Measurements from ENCODE around the gene SERPINB10.
"Not testable (repeated sequence)": the region's sequence is repeated elsewhere in the genome, so short reads cannot be mapped to it uniquely, and the experiment has no call there.

The SERPINB10 gene

GRCh38 chr18:63894106-63894772 lies 13.5 kb upstream of the SERPINB10 start:
- no peak for DNase-seq

- no peak for DNase-seq
These were observed 12.6 kb upstream of the SERPINB10 start for GRCh38 chr18:63895190-63895589.

GRCh38 chr18:63897072-63897471 lies 10.7 kb upstream of the SERPINB10 start:
- no peak for DNase-seq

- no peak for DNase-seq
These were observed 8.6 kb upstream of the SERPINB10 start for GRCh38 chr18:63899206-63899605.

- no peak for DNase-seq
These were observed 3.7 kb upstream of the SERPINB10 start for GRCh38 chr18:63903851-63904570.

GRCh38 chr18:63904694-63905093 lies 3.1 kb upstream of the SERPINB10 start:
- DNase-seq: no peak

- DNase-seq: no peak
These were observed 2.4 kb upstream of the SERPINB10 start for GRCh38 chr18:63905361-63905760.

- DNase-seq: no peak
These were observed 1.7 kb upstream of the SERPINB10 start for GRCh38 chr18:63906056-63906455.

- DNase-seq: no peak
These were observed 1.1 kb downstream of the SERPINB10 start for GRCh38 chr18:63908858-63909257.

GRCh38 chr18:63909870-63910269 lies 2.1 kb downstream of the SERPINB10 start:
- DNase-seq: no peak

GRCh38 chr18:63917817-63918216 lies 10.1 kb downstream of the SERPINB10 start:
- no peak for DNase-seq

GRCh38 chr18:63922049-63922448 lies 14.3 kb downstream of the SERPINB10 start:
- DNase-seq: no peak

GRCh38 chr18:63924551-63924950 lies 16.8 kb downstream of the SERPINB10 start:
- no peak for DNase-seq

GRCh38 chr18:63928331-63928730 lies 20.6 kb downstream of the SERPINB10 start:
- no peak for DNase-seq

GRCh38 chr18:63929369-63929768 lies 21.6 kb downstream of the SERPINB10 start:
- DNase-seq: not testable (repeated sequence)

- no peak for DNase-seq
These were observed 23.1 kb downstream of the SERPINB10 start for GRCh38 chr18:63930773-63931354.

GRCh38 chr18:63936156-63936931 lies 28.6 kb downstream of the SERPINB10 start:
- peak; percentile 20 to 77 (median 29) for DNase-seq

- no peak for DNase-seq
These were observed 29.2 kb downstream of the SERPINB10 start for GRCh38 chr18:63936932-63937393.

- DNase-seq: no peak
These were observed 32.2 kb downstream of the SERPINB10 start for GRCh38 chr18:63940008-63940407.

GRCh38 chr18:63940543-63941050 lies 32.8 kb downstream of the SERPINB10 start:
- not testable (repeated sequence) for DNase-seq

- no peak for DNase-seq
These were observed 39.5 kb downstream of the SERPINB10 start for GRCh38 chr18:63947051-63947790.
